DMS 273 (cell line): ENCODE results near the gene UTP14A.
"Not testable (repeated sequence)": the region's sequence is repeated elsewhere in the genome, so short reads cannot be mapped to it uniquely, and the experiment has no call there.

ENCODE experiments used
- DNase-seq: peaks from one replicate; lab custom pipeline; 2025; ENCODE audit not compliant: unreplicated experiment; lab: John Stamatoyannopoulos, UW

Gene UTP14A

DNA sequence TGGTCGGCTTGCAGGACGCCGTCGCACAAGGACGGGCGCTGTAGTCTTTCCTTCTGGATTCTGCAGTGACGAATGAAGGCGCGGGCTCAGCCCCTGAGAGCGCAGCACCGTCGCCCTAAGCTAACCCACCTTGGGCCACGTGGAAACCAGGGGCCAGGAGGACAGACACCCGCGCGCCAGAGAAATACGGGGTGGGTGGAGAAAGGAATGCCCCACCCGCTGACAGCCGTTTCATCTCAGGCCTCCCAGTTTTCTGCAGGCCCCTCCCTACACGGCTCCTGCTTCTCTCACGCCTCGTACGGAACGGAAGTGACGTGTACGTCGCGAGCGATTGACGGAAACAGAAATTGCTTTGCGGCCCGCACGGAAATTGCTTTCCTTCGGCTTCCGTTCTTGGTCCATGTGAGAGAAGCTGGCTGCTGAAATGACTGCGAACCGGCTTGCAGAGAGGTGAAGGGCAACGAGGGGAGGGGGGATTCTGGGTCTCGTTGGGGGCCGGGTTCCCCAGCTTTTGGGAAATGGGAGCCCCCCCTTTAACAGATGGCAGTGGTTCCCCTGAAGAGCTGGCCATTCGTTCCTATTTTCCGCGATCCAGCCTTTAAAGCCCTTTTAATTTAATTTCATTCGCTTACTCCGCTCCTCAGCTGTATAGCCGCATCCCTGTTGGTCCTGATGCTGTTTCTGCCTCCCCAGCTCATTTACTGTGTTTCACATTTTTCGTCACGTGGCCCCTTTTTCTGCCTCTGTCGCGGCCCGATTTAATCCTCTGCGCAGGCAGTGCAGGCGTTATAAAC is at the start of gene UTP14A:
Gene UTP14A, plus strand, starts transcription at position 378 of the 794 bp plus-strand sequence. Its CDS starts 47 bp downstream, at position 425.
- DNase-seq: peak; percentile 97

DNA sequence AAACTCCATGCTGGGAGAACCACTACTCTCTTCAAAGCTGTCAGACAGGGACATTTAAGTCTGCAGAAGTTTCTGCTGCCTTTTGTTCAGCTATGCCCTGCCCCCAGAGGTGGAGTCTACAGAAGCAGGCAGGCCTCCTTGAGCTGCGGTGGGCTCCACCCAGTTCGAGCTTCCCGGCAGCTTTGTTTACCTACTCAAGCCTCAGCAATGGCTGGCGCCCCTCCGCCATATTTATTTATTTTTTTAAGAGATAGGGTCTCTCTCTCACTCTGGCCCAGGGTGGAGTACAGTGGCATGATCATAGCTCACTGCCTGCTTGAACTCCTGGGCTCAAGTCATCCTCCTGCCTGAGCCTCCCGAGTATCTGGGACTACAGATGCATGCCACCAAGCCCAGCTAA is 46.8 kb upstream of the UTP14A start:
- not testable (repeated sequence) for DNase-seq

DNA sequence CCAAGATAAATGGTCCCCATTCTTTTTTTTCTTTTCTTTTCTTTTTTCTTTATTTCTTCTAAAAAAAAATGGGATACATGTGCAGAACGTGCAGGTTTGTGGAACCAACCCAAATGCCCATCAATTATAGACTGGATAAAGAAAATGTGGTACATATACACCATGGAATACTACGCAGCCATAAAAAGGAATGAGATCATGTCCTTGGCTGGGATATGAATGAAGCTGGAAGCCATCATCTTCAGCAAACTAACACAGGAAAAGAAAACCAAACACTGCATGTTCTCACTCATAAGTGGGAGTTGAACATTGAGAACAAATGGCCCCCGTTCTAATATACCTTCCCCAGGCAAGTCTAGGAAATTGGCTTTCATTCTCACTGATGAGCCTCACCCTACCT is 39.6 kb upstream of the UTP14A start:
- DNase-seq: not testable (repeated sequence)

DNA sequence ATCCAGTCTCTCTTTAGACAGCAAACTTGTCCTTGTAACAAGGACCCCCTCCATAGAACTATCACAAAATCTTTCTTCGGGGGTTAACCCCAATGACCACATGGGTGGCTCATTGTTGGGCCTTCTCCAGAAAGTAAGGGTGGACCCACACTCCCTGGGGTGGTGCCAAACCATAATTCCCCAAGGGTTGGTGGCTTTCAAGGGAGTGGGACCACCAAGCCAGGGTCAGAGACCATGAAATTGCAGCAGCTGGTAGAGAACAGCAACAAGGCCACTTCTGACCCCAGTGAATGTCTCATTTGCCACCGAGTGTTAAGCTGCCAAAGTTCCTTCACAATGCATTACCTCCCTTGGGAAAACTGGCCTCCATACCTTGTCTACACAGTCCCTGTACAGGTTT is 33.4 kb upstream of the UTP14A start:
- no peak for DNase-seq

DNA sequence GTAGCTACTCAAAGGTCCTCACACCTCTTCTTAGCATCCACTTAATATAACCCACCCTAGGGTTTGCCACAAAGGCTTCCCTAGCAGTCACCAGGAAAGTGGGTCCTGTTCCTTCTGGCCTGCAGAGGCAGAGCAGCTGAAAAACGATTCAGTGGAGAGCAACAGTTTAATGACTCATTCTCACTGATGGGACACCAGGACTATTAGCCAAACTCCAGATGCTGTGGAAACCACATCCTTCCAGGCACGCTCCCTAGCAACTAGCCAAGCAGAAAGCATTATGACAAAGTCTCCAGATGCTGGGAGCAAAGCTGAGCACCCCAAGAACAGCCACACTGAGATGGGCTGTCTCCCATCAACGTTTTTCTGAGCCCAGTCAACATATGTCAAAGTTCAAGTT is 30.3 kb upstream of the UTP14A start:
- DNase-seq: peak; percentile 59

DNA sequence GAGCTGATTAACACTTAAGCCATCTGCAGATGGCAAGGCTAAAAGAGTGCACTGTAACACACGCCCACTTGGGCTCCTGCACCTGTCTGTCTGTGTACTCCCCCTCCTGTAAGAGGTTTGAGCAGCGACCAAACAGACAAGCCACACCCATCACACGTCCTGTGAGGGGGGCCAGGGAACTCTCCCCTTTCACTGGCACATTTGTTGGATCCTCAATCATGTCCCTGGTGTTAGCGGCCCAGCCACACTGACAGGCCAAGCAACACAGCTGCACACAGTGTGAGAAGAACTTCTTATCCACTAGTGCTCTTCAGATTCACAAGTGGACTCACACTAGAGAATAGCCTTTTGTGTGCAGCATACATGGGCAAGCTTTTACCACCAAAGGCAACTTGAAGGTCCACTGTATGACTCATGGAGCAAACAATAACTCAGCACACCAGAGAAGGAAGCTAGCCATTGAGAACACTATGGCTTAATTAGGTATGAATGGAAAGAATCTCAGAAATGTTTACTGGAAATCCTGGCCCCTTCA is 29.1 kb upstream of the UTP14A start:
- no peak for DNase-seq

DNA sequence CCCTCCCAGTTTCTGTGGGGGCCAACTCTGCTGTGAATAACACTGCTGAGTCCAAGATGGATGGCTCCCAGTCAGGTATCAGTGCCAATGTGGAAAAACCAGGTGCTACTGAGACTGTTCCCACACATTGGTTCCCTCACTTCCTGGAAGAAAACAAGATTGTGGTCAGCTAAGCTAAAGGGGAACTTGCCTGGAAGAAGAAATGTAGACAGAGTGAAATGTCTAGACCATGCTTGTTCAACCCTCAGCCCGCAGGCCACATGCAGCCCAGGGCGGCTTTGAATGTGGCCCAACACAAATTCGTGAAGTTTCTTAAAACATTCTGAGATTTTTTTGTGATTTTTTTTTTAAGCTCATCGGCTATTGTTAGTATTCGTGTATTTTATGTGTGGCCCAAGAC is 28.6 kb upstream of the UTP14A start:
- no peak for DNase-seq

DNA sequence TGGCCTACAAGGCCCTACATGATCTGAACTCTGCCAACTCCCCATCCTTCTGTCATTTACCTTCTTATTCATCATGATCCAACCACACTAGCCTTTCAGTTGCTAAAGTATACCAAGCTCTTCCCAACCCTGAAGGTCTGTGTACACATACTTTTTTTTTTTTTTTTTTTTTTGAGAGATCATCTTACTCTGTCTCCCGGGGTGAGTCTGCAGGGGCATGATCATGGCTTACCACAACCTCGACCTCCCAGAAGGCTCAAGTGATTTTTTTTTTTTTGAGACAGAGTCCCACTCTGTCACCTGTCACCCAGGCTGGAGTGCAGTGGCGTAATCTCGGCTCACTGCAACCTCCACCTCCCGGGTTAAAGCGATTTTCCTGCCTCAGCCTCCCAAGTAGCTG is 5.9 kb upstream of the UTP14A start:
- no peak for DNase-seq

DNA sequence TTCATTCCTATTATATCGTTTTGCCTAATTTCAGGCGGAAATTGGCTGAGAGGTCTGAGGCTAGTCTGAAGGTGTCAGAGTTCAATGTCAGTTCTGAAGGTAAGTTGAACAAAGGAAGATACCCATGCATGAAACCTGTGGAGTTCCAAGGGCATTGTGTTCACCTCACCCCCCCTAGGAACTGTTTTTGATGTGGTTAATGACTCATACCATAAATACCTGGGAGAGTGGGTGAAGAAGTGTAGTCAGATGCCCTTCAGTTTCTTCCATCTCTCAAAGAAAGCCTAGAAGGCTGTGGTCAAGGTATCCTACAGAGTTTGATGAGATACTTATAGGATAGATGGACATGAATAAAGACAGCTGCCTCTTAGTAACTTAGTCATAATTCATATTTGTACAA is 2.7 kb downstream of the UTP14A start:
- no peak for DNase-seq

DNA sequence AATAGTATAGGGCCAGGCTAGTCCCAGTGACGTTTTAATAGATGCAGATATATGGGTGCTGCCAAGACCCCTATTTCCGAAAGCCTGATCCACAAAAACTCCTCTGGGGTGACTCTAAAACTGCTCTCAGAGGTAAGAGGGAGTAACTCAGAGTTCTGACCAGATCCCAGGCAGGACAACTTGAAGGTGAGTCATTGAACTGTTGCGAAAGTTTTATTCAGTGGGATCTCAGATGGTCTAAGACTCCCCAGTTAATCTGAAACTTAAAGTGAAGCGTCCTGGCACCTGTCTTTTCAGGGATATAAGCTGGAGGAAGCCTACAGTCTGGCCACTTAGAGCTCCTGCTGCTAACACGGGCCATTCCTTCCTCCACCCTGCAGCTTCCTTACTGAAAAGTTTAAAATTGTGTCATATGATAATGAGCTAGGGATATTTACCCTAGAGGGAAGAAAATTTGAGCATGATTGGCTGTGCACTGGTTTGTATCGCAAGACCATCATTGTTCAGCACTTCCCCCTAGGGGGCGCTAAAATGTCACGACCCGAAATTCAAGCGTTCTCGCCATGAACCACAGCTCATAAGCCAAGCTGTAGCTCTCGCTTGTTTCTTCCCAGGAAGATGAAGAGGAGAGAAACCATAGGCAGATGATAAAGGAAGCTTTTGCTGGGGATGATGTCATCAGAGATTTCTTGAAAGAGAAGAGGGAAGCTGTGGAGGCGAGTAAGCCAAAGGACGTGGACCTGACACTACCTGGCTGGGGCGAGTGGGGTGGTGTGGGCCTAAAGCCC is 19.5 kb downstream of the UTP14A start:
- peak; percentile 84 for DNase-seq

- peak; percentile 51 for DNase-seq
Observed at GRCh38 chrX:129930941-129931410, 25.0 kb downstream of the UTP14A start.

- DNase-seq: peak; percentile 93
Observed at GRCh38 chrX:129931411-129932015, 25.5 kb downstream of the UTP14A start.

DNA sequence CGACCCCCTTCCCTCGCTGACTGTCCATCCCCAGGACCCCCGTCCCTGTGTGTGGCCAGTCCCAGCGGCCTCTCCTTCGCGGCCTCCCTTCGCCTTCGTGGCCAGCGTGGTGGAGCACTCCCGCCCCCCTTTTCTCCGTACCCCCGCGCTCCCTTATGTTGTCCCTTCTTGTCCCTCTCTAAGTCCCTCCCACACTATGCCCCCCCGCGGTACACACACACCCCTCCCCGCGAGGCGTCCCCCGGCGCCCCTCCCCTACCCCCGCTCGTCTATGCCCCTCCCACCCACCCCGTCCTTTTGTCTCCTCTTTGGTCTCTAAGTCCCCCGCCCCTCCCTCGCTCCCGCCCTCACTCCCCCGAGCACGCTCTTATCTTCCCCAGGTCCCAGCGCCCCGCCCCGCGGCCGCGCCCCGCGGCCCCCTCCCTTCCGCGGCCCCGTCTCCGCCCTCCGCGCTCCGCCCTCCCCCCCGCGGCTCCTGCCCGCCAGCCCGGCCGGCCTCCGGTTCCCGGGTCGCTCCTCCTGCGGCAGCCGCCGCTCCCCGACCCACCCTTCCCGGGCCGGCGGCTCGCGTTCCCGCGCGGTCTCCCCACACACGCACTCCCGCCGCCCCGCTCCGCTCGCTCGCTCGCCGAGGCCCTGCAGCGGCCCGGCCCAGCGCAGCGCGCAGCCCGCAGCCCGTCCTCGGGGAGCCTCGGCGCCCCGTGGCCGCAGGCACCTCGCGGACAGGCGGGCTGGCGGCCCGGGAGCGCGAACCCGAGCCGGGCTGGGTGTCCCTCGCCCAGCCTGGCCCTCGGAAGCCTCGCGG is 26.3 kb downstream of the UTP14A start:
- DNase-seq: peak; percentile 93

- peak; percentile 59 for DNase-seq
Observed at GRCh38 chrX:129932821-129933321, 26.9 kb downstream of the UTP14A start.

DNA sequence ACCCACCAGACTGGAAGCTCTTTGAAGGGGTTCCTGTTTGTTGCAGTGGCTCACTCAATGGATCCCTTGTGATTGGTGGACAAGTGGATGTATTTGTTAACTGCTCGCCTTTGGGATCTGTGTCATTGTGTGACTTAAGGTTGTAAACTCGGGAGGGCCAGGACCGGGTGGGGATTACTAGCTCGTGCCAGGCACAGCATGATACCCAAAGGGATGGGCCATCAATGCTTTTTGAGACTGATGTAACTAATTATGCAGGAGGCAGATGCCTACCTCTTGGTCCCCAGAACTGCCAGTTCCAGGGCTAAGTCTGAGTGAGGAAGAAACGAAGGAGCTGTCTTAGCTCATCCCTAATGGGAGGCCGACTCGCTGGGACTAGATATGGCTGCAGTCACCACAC is 27.7 kb downstream of the UTP14A start:
- DNase-seq: no peak

DNA sequence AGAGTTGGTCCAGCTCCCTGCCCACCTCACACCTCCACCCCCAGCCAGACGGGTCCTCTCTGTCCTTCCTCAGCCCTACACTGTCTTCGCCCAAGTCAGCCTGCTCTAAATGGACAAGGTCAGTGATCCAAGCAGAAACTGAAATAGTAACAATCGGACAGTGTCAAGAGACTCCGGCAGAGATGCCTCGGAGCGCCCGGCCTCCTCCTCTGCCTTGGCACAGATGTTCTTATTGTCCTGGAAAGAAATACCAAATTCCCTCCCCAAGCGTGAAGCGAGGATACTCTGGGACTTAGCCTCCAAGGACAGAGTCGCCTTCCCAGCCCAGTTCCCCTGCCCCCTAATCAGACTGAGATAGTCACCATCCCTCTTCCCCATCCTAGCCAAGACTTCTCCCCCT is 28.5 kb downstream of the UTP14A start:
- DNase-seq: no peak

GRCh38 chrX:129934952-129935351 is 29.0 kb downstream of the UTP14A start:
- DNase-seq: no peak

GRCh38 chrX:129938081-129938480 is 32.1 kb downstream of the UTP14A start:
- DNase-seq: no peak

DNA sequence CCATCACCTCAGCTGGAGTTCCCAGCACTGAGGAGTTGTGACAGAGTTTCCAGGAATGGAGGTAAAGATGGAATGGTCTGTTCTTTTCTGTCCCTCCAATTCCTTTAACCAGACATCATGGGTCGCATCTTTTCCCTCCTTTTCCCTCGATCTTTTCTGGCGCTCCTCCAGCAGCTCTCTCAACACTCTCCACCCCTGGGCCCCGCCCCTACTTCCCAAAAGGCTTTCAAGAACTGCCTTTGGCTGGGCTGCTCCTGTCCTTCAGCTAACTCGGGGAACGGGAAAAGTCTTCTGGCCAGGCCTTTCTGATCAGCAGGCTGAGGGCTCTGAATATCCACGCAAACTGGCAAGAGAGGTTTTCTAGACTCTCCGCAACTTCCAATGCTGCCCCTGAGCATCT is 34.0 kb downstream of the UTP14A start:
- DNase-seq: peak; percentile 42

- no peak for DNase-seq
Observed at GRCh38 chrX:129940721-129941120, 34.8 kb downstream of the UTP14A start.
